Vagina (tissue), 2 donors: ENCODE results near the gene SEC23B.

Experiments
- POLR2A ChIP-seq, 2 donors: fragments of 450-650 bp; IDR thresholded peaks; one replicate each; pipeline ENCODE4 v1.6.1; 2017; ENCODE audit warnings: antibody characterized with exemption in 2 of 2, mild to moderate bottlenecking in 2 of 2, moderate library complexity in 2 of 2
- POLR2AphosphoS5 ChIP-seq, 2 donors: sonication (generic); formaldehyde crosslinking; IDR thresholded peaks; one replicate each; pipeline ENCODE4 v1.9.0; 2017; ENCODE audit warnings: antibody characterized with exemption in 2 of 2, mild to moderate bottlenecking in 2 of 2, low read depth in 1 of 2; ENCODE audit not compliant: insufficient read depth in 1 of 2
- TF ChIP-seq, protein P1 (sequence below), 3 experiments: fragments of 450-650 bp in 2 of 3; fragments of 200-600 bp in 1 of 3; sonication (generic) in 1 of 3; IDR thresholded peaks; one replicate each; pipeline ENCODE4 v1.5.1; 2017 to 2019; ENCODE audit warnings: antibody characterized with exemption in 3 of 3, mild to moderate bottlenecking in 2 of 3, moderate library complexity in 2 of 3

- TF ChIP-seq POLR2A (IDR thresholded peaks at IDR 0.05) (no peak), POLR2AphosphoS5 (IDR thresholded peaks at IDR 0.05; ENCODE audit: insufficient read depth in 1 of 2, low read depth in 1 of 2) (no peak)
- TF ChIP-seq, protein P1, sequence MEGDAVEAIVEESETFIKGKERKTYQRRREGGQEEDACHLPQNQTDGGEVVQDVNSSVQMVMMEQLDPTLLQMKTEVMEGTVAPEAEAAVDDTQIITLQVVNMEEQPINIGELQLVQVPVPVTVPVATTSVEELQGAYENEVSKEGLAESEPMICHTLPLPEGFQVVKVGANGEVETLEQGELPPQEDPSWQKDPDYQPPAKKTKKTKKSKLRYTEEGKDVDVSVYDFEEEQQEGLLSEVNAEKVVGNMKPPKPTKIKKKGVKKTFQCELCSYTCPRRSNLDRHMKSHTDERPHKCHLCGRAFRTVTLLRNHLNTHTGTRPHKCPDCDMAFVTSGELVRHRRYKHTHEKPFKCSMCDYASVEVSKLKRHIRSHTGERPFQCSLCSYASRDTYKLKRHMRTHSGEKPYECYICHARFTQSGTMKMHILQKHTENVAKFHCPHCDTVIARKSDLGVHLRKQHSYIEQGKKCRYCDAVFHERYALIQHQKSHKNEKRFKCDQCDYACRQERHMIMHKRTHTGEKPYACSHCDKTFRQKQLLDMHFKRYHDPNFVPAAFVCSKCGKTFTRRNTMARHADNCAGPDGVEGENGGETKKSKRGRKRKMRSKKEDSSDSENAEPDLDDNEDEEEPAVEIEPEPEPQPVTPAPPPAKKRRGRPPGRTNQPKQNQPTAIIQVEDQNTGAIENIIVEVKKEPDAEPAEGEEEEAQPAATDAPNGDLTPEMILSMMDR (IDR thresholded peaks at IDR 0.05), result no peak
Measured at GRCh38 chr20:18532626-18533025, 24.9 kb downstream of the SEC23B start.
